Esophagus muscularis mucosa (tissue), 4 donors: ENCODE data around the gene CX3CR1. TPM values are rescaled to one million over a fixed set of nuclear protein-coding genes. Genes with fewer than 3 reads are reported as not detected.
A peak's percentile ranks its signal among the peaks of the same experiment; 100 is the strongest.

Experiments
- DNase-seq: peaks from one replicate; pipeline ENCODE4 v3.0.0-alpha.2; 2017; ENCODE audit errors: extremely low spot score
- H3K27ac ChIP-seq, 4 donors: fragments of 200-600 bp; sonication (generic); replicated peaks in 1 of 4; 1 replicate in 3 of 4; 2 replicates in 1 of 4; pipeline ENCODE4 v1.5.1; 2016 to 2019; ENCODE audit warnings: mild to moderate bottlenecking in 1 of 4
- H3K27me3 ChIP-seq, 4 donors: fragments of 200-600 bp; sonication (generic); one replicate each; pipeline versions ENCODE4 v1.5.1 to v1.6.0; 2016 to 2019
- H3K36me3 ChIP-seq, 4 donors: fragments of 200-600 bp; sonication (generic); one replicate each; pipeline ENCODE4 v1.5.1; 2016 to 2019
- H3K4me1 ChIP-seq, 4 donors: fragments of 200-600 bp; sonication (generic); one replicate each; pipeline ENCODE4 v1.5.1; 2016 to 2019
- H3K4me3 ChIP-seq, 4 donors: fragments of 200-600 bp; sonication (generic); 1 replicate in 2 of 4; 2 replicates in 2 of 4; pipeline ENCODE4 v1.5.1; 2016 to 2019; ENCODE audit warnings: mild to moderate bottlenecking in 4 of 4, moderate library complexity in 1 of 4
- H3K9me3 ChIP-seq, 4 donors: fragments of 200-600 bp; sonication (generic); 1 replicate in 3 of 4; 2 replicates in 1 of 4; pipeline ENCODE4 v1.5.1; 2016 to 2019
- EP300 ChIP-seq: sonication (generic); formaldehyde crosslinking; IDR thresholded peaks from one replicate; pipeline ENCODE4 v1.6.1; 2017; ENCODE audit warnings: antibody characterized with exemption
- POLR2A ChIP-seq: fragments of 450-650 bp; IDR thresholded peaks from one replicate; pipeline ENCODE4 v1.6.1; 2017; ENCODE audit warnings: antibody characterized with exemption, moderate library complexity, mild to moderate bottlenecking, low read depth
- POLR2AphosphoS5 ChIP-seq, 2 donors: sonication (generic); formaldehyde crosslinking; IDR thresholded peaks; one replicate each; pipeline ENCODE4 v1.6.1; 2017; ENCODE audit warnings: antibody characterized with exemption in 2 of 2
- WGBS: methylation state at CpG from one replicate; pipeline ENCODE4 v1.1.5; 2018; 5-methylcytosine and 5-hydroxymethylcytosine counted together
- intact Hi-C: fragments of 100-400 bp; cut with DNase I; formaldehyde crosslinking; loops from one replicate; pipeline ENCODE4 v1.15.1; 2023
- total RNA-seq, 4 donors: library from RNA; depleted of rRNA; stranded (reverse); fragments of >200 nt; gene quantifications; one replicate each; pipeline versions ENCODE4 v1.1.0 to v1.2.1, GENCODE V29; 2016
- TF ChIP-seq, protein P1 (sequence below), 3 experiments: fragments of 200-600 bp in 2 of 3; fragments of 450-650 bp in 1 of 3; sonication (generic) in 2 of 3; IDR thresholded peaks; one replicate each; pipeline ENCODE4 v1.5.1; 2017 to 2019; ENCODE audit warnings: antibody characterized with exemption in 3 of 3, mild to moderate bottlenecking in 2 of 3, moderate library complexity in 1 of 3

CX3CR1 gene
- total RNA-seq, 4 donors from 2014 or later, result 0.23 to 0.78 (median 0.46) TPM

DNA sequence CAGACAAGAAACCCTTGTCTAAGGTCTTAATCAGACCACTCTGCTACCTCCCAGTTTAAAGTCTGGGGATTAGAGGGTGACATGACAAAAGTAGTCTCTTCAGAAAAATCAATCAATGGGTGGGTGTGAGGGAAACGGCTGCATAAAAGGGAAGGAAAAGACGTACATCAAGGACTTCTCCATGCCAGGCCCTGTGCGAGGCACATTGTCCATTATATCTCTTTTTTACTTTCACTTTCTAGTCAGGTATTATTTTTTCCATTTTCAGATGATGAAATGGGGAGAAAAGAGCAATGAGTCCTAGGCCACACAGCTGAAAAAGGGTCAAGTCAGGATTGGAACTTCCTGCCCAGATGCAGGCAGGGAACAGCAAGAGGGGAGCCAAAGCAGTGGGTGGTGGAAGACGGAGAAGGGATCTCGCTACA is 4.6 kb upstream of the CX3CR1 start:
- Histone ChIP-seq H3K27ac (no peak overlapping the region), H3K4me3 (no peak overlapping the region), H3K27me3 (no peaks in the 10 kb centered on the region), H3K4me1 (peaks cover 0 to 6% (median 3%) of the 10 kb centered on the region in 4 donors), H3K36me3 (no peaks in the 10 kb centered on the region), H3K9me3 (no peaks in the 10 kb centered on the region)
- no peak for DNase-seq
- TF ChIP-seq POLR2AphosphoS5 (IDR thresholded peaks at IDR 0.05), result no peak
- TF ChIP-seq, protein P1, sequence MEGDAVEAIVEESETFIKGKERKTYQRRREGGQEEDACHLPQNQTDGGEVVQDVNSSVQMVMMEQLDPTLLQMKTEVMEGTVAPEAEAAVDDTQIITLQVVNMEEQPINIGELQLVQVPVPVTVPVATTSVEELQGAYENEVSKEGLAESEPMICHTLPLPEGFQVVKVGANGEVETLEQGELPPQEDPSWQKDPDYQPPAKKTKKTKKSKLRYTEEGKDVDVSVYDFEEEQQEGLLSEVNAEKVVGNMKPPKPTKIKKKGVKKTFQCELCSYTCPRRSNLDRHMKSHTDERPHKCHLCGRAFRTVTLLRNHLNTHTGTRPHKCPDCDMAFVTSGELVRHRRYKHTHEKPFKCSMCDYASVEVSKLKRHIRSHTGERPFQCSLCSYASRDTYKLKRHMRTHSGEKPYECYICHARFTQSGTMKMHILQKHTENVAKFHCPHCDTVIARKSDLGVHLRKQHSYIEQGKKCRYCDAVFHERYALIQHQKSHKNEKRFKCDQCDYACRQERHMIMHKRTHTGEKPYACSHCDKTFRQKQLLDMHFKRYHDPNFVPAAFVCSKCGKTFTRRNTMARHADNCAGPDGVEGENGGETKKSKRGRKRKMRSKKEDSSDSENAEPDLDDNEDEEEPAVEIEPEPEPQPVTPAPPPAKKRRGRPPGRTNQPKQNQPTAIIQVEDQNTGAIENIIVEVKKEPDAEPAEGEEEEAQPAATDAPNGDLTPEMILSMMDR (IDR thresholded peaks at IDR 0.05), result no peak
- intact Hi-C loops, result no loop called here
- 66% methylated on average over 5 of the region's 5 CpGs for WGBS

DNA sequence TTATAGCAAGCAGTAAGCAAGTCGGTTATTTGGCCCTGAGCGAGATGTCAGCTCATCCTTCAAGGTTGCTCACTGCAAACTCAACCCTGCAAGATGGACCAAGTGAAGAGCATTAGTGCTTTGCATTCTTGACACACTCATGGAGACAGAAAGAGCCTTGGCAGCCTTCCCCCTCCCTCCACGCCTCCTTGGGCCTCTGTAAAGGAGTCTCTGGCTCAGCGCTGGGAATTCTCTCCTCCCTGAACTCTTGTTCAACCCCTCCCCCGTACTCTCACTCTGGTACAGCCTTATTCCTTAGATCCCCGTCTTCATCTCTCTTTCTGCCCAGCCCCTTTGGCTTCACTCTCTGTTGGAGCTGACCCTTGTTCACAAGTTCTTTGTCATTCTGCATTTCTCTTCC is 2.2 kb upstream of the CX3CR1 start:
- Histone ChIP-seq H3K27me3 (no peaks in the 10 kb centered on the region), H3K36me3 (no peaks in the 10 kb centered on the region), H3K4me3 (no peak overlapping the region), H3K9me3 (no peaks in the 10 kb centered on the region), H3K27ac (no peak overlapping the region), H3K4me1 (peaks cover 0 to 6% (median 3%) of the 10 kb centered on the region in 4 donors)
- intact Hi-C loops, result no loop called here
- WGBS, result 61% methylated on average over 6 of the region's 6 CpGs
- TF ChIP-seq POLR2AphosphoS5 (IDR thresholded peaks at IDR 0.05) (no peak), EP300 (no peak), POLR2A (no peak)
- TF ChIP-seq, protein P1 (IDR thresholded peaks at IDR 0.05), result no peak
- DNase-seq, result no peak

DNA sequence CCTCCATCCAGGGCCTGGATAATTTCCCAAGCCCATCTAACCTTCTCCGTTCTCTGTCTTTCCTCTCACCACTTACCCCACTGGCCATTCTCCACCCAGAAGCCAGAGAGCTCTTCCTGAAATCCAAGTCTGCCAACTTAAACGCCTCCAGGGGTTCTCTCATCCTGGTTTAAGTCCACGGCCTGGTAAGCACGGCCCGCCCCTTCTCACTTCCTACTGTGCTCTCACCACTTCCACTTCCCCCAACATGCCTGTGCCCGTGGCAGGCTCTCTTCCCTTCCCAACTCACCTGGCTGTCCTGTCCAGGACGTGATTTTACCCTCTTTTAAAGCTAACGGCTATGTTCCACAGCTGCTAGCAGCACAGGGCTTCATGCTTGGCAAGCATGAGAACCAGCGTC is 1.7 kb upstream of the CX3CR1 start:
- peaks cover 0 to 6% (median 3%) of the 10 kb centered on the region in 4 donors for H3K4me1 ChIP-seq
- TF ChIP-seq EP300 (no peak), POLR2A (no peak), POLR2AphosphoS5 (IDR thresholded peaks at IDR 0.05) (no peak)
- TF ChIP-seq, protein P1 (IDR thresholded peaks at IDR 0.05), result no peak
- WGBS, result 78% methylated on average over 9 of the region's 9 CpGs
- no peaks in the 10 kb centered on the region for H3K9me3 ChIP-seq
- no peaks in the 10 kb centered on the region for H3K36me3 ChIP-seq
- intact Hi-C loops, result no loop called here
- no peaks in the 10 kb centered on the region for H3K27me3 ChIP-seq
- no peak for DNase-seq
- no peak overlapping the region for H3K4me3 ChIP-seq
- H3K27ac ChIP-seq, result no peak overlapping the region

DNA sequence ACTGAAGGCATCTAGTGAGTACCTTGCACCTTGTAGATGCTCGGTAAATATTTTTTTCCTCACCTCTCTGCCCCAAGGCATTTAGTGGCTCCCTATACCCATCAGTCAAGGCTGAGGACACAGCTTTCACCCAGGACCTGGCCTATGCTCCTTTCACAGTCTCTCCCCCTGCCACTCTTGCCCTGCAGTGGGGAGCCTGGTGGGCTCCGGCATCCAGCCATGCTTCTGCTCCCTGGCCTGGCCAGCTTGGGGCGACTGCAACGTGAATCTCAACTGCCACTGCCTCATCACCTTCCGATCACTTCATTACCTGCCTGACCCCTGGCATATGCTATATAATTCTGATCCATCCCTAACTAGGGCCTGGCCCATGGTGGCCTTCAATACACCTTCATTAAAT is 735 bp upstream of the CX3CR1 start:
- WGBS, result 100% methylated on average over 4 of the region's 5 CpGs
- intact Hi-C loops, result no loop called here
- TF ChIP-seq, protein P1 (IDR thresholded peaks at IDR 0.05), result no peak
- TF ChIP-seq EP300 (no peak), POLR2A (no peak), POLR2AphosphoS5 (IDR thresholded peaks at IDR 0.05) (no peak)

DNA sequence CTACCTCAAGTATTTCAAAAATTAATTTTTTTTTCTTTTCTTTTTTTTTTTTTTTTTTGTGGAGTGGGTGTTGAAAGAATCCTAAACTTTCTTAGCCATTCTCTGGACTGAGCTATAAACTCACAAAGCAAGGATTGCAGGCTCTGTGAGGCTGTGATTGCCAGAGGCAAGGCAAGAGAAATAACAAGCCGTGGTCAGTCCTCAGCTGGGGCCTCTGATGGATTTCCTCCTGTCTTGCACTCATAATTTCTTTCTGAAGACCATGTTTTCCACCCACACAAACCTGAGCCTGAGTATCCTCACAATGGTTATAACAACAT is 1.3 kb downstream of the CX3CR1 start:
- H3K27me3 ChIP-seq, result no peaks in the 10 kb centered on the region

More for the DNA sequence above, 735 bp upstream of the CX3CR1 start:
- peak; percentile 29 for DNase-seq
- H3K4me3 ChIP-seq, result no peak overlapping the region
- H3K4me1 ChIP-seq, result peaks cover 0 to 6% (median 3%) of the 10 kb centered on the region in 4 donors
- no peak overlapping the region for H3K27ac ChIP-seq
- no peaks in the 10 kb centered on the region for H3K36me3 ChIP-seq
- H3K9me3 ChIP-seq, result no peaks in the 10 kb centered on the region
- no peaks in the 10 kb centered on the region for H3K27me3 ChIP-seq

More for the DNA sequence above, 1.3 kb downstream of the CX3CR1 start:
- no peak overlapping the region for H3K4me3 ChIP-seq
- no peaks in the 10 kb centered on the region for H3K9me3 ChIP-seq
- WGBS, result 52% methylated on average over 1 of the region's 1 CpG
- intact Hi-C loops, result no loop called here
- H3K36me3 ChIP-seq, result no peaks in the 10 kb centered on the region
- TF ChIP-seq EP300 (no peak), POLR2A (no peak), POLR2AphosphoS5 (IDR thresholded peaks at IDR 0.05) (no peak)
- TF ChIP-seq, protein P1 (IDR thresholded peaks at IDR 0.05), result no peak
- H3K4me1 ChIP-seq, result peaks cover 0 to 5% (median 0%) of the 10 kb centered on the region in 4 donors
- peak; percentile 72 for DNase-seq
- H3K27ac ChIP-seq, result no peak overlapping the region
